ENCODE measurements around the gene INPP5D. TPM values are rescaled to one million over a fixed set of nuclear protein-coding genes. Genes with fewer than 3 reads are reported as not detected.

INPP5D gene
- total RNA-seq, 1 experiment from 2014 or later = 17.2 TPM

DNA sequence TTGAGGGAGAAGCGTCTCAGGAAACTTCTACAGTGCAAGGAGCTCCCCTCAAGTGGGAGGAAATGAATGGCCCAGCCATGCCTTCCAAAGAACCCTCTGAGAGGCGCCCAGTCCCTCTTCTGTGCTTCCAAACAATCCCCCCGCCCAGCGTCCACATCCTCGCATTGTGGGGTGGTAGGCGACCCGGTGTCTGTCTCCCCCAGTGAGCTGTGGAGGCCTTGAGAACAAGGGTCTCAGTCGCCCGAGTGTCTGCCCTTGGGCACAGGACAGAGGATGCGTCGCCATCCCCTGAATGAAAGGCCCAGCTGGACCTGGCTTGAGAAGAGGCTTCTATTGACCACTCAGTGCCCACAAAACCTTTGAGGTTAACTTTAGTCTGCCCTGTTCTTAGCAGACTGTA, 29.7 kb downstream of the INPP5D start:
- Mint-ChIP-seq H3K27ac (no peak overlapping the region), H3K36me3 (no peaks in the 10 kb centered on the region), H3K27me3 (ENCODE audit: low read depth) (no peaks in the 10 kb centered on the region), H3K9me3 (no peaks in the 10 kb centered on the region), H3K4me3 (no peak overlapping the region), H3K4me1 (peaks cover 13% of the 10 kb centered on the region)
- no peak for ATAC-seq
- TF ChIP-seq, protein P1, sequence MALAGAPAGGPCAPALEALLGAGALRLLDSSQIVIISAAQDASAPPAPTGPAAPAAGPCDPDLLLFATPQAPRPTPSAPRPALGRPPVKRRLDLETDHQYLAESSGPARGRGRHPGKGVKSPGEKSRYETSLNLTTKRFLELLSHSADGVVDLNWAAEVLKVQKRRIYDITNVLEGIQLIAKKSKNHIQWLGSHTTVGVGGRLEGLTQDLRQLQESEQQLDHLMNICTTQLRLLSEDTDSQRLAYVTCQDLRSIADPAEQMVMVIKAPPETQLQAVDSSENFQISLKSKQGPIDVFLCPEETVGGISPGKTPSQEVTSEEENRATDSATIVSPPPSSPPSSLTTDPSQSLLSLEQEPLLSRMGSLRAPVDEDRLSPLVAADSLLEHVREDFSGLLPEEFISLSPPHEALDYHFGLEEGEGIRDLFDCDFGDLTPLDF (CRISPR knock-in tag; IDR thresholded peaks at IDR 0.05) = no peak
- TF ChIP-seq, protein P2, sequence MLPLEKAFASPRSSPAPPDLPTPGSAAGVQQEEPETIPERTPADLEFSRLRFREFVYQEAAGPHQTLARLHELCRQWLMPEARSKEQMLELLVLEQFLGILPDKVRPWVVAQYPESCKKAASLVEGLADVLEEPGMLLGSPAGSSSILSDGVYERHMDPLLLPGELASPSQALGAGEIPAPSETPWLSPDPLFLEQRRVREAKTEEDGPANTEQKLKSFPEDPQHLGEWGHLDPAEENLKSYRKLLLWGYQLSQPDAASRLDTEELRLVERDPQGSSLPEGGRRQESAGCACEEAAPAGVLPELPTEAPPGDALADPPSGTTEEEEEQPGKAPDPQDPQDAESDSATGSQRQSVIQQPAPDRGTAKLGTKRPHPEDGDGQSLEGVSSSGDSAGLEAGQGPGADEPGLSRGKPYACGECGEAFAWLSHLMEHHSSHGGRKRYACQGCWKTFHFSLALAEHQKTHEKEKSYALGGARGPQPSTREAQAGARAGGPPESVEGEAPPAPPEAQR (CRISPR knock-in tag; IDR thresholded peaks at IDR 0.05) = no peak
- TF ChIP-seq ATF2 (CRISPR knock-in tag; IDR thresholded peaks at IDR 0.05; ENCODE audit: borderline replicate concordance, low read depth) = no peak
- POLR2A ChIA-PET = no interaction called here
- CTCF ChIA-PET = interaction anchor here (1.2 kb wide), 1 partner anchor 162 kb away, joined by 3 read pairs; the partner anchor contains the start of gene ATG16L1
- DNase-seq (ENCODE audit: low spot score) = no peak

GRCh38 chr2:233090879-233091278, 30.7 kb downstream of the INPP5D start:
- Mint-ChIP-seq H3K4me3 (no peak overlapping the region), H3K36me3 (no peaks in the 10 kb centered on the region), H3K27me3 (ENCODE audit: low read depth) (no peaks in the 10 kb centered on the region), H3K4me1 (peaks cover 10% of the 10 kb centered on the region), H3K27ac (peak overlapping the region; percentile 55; the same call in 1 of the 2 replicates), H3K9me3 (no peaks in the 10 kb centered on the region)
- ChIA-PET CTCF (interaction anchor here (0.7 kb wide), 1 partner anchor 15 kb away, joined by 3 read pairs; no protein-coding TSS in a partner anchor), POLR2A (interaction anchor here (0.7 kb wide), 1 partner anchor 14 kb away, joined by 3 read pairs; no protein-coding TSS in a partner anchor)
- no peak for DNase-seq (ENCODE audit: low spot score)
- ATAC-seq = no peak
- TF ChIP-seq ATF6 (CRISPR knock-in tag; IDR thresholded peaks at IDR 0.05) = no peak
- no peak for TF ChIP-seq ZNF138 (CRISPR knock-in tag; conservative IDR thresholded peaks at IDR 0.05)
- TF ChIP-seq MYBL2 (CRISPR knock-in tag; IDR thresholded peaks at IDR 0.05) = no peak
- no peak for TF ChIP-seq SMAD4 (CRISPR knock-in tag; IDR thresholded peaks at IDR 0.05)
- TF ChIP-seq, protein P3, sequence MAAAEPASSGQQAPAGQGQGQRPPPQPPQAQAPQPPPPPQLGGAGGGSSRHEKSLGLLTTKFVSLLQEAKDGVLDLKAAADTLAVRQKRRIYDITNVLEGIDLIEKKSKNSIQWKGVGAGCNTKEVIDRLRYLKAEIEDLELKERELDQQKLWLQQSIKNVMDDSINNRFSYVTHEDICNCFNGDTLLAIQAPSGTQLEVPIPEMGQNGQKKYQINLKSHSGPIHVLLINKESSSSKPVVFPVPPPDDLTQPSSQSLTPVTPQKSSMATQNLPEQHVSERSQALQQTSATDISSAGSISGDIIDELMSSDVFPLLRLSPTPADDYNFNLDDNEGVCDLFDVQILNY (CRISPR knock-in tag; IDR thresholded peaks at IDR 0.05) = no peak
- no peak for TF ChIP-seq ZNF219 (CRISPR knock-in tag; IDR thresholded peaks at IDR 0.05; ENCODE audit: borderline replicate concordance)
- TF ChIP-seq, protein P4, sequence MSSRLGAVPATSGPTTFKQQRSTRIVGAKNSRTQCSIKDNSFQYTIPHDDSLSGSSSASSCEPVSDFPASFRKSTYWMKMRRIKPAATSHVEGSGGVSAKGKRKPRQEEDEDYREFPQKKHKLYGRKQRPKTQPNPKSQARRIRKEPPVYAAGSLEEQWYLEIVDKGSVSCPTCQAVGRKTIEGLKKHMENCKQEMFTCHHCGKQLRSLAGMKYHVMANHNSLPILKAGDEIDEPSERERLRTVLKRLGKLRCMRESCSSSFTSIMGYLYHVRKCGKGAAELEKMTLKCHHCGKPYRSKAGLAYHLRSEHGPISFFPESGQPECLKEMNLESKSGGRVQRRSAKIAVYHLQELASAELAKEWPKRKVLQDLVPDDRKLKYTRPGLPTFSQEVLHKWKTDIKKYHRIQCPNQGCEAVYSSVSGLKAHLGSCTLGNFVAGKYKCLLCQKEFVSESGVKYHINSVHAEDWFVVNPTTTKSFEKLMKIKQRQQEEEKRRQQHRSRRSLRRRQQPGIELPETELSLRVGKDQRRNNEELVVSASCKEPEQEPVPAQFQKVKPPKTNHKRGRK (CRISPR knock-in tag; IDR thresholded peaks at IDR 0.05; ENCODE audit: borderline replicate concordance) = no peak
- no peak for TF ChIP-seq GTF2I (CRISPR knock-in tag; conservative IDR thresholded peaks at IDR 0.05)
- TF ChIP-seq MXD4 (CRISPR knock-in tag; IDR thresholded peaks at IDR 0.05; ENCODE audit: borderline replicate concordance) = no peak
- no peak for TF ChIP-seq ZNF121 (CRISPR knock-in tag; IDR thresholded peaks at IDR 0.05)
- TF ChIP-seq, protein P5, sequence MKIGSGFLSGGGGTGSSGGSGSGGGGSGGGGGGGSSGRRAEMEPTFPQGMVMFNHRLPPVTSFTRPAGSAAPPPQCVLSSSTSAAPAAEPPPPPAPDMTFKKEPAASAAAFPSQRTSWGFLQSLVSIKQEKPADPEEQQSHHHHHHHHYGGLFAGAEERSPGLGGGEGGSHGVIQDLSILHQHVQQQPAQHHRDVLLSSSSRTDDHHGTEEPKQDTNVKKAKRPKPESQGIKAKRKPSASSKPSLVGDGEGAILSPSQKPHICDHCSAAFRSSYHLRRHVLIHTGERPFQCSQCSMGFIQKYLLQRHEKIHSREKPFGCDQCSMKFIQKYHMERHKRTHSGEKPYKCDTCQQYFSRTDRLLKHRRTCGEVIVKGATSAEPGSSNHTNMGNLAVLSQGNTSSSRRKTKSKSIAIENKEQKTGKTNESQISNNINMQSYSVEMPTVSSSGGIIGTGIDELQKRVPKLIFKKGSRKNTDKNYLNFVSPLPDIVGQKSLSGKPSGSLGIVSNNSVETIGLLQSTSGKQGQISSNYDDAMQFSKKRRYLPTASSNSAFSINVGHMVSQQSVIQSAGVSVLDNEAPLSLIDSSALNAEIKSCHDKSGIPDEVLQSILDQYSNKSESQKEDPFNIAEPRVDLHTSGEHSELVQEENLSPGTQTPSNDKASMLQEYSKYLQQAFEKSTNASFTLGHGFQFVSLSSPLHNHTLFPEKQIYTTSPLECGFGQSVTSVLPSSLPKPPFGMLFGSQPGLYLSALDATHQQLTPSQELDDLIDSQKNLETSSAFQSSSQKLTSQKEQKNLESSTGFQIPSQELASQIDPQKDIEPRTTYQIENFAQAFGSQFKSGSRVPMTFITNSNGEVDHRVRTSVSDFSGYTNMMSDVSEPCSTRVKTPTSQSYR (CRISPR knock-in tag; IDR thresholded peaks at IDR 0.05) = no peak
- TF ChIP-seq TEAD1 (CRISPR knock-in tag; IDR thresholded peaks at IDR 0.05) = no peak
- no peak for TF ChIP-seq GABPB1 (CRISPR knock-in tag; IDR thresholded peaks at IDR 0.05)
- no peak for TF ChIP-seq ZNF396 (CRISPR knock-in tag; IDR thresholded peaks at IDR 0.05; ENCODE audit: borderline replicate concordance)
- no peak for TF ChIP-seq ZNF232 (CRISPR knock-in tag; IDR thresholded peaks at IDR 0.05)
- no peak for TF ChIP-seq EMX1 (CRISPR knock-in tag; IDR thresholded peaks at IDR 0.05)
- TF ChIP-seq GRHL2 (CRISPR knock-in tag; IDR thresholded peaks at IDR 0.05; ENCODE audit: insufficient replicate concordance, severe bottlenecking) = no peak
- no peak for TF ChIP-seq ETV6 (CRISPR knock-in tag; IDR thresholded peaks at IDR 0.05)
- no peak for TF ChIP-seq ZMAT4 (CRISPR knock-in tag; IDR thresholded peaks at IDR 0.05)

Measured in WTC11 (cell line).